Endothelial cell of umbilical vein (primary cell): Measurements from ENCODE around the gene CPT1A. TPM values are rescaled to one million over a fixed set of nuclear protein-coding genes. Genes with fewer than 3 reads are reported as not detected.

Experiments used
- BruUV-seq: library from RNA; stranded (reverse); fragments of 400-500 nt; replicated peaks from 2 replicates; lab custom pipeline; 2021; lab: Mats Ljungman, UMichigan
- CTCF ChIA-PET: fragments of 300-600, 350-600 bp; sonication (Branson Sonifier 250); formaldehyde crosslinking; loops from one replicate; lab custom pipeline; 2021; ENCODE audit warnings: antibody characterized with exemption, inconsistent platforms; lab: Charles Lee
- POLR2A ChIA-PET: fragments of 300-600, 350-600 bp; sonication (Branson Sonifier 250); formaldehyde crosslinking; loops from one replicate; lab custom pipeline; 2021; ENCODE audit warnings: antibody characterized with exemption, inconsistent platforms; lab: Charles Lee
- DNase-seq: peaks from one replicate; pipeline ENCODE4 v3.0.0-alpha.2; 2011; ENCODE audit warnings: low read depth, low spot score
- FAIRE-seq: peaks from 2 replicates; lab custom pipeline; 2011; peaks lifted over from hg19 to GRCh38; lab: Jason Lieb, UNC
- H2AFZ ChIP-seq: 2 replicates; pipeline ENCODE4 v1.6.0; 2012; ENCODE audit warnings: low read depth, low read length, control low read depth, inconsistent platforms
- H3K27ac ChIP-seq: 2 replicates; pipeline ENCODE4 v1.5.1; 2011; ENCODE audit warnings: low read depth, mild to moderate bottlenecking, control low read depth, low read length, moderate library complexity; ENCODE audit not compliant: insufficient read depth
- H3K27me3 ChIP-seq, 2 experiments: 2 replicates each; pipeline versions ENCODE4 v1.6.0 to v1.6.1; 2011; ENCODE audit warnings: low read length in 2 of 2, mixed read lengths in 1 of 2; ENCODE audit not compliant: control insufficient read depth in 2 of 2, insufficient read depth in 2 of 2
- H3K36me3 ChIP-seq, 2 experiments: 2 replicates in 1 of 2; 3 replicates in 1 of 2; pipeline ENCODE4 v1.5.1; 2011; ENCODE audit warnings: low read length in 2 of 2, mild to moderate bottlenecking in 1 of 2, moderate library complexity in 1 of 2; ENCODE audit not compliant: control insufficient read depth in 2 of 2, insufficient read depth in 2 of 2; ENCODE audit errors: extremely low read depth in 1 of 2
- H3K4me1 ChIP-seq: 3 replicates; pipeline ENCODE4 v1.5.1; 2011; ENCODE audit warnings: mild to moderate bottlenecking, low read length; ENCODE audit not compliant: control insufficient read depth, insufficient read depth; ENCODE audit errors: extremely low read depth
- H3K4me2 ChIP-seq: 2 replicates; pipeline ENCODE4 v1.6.1; 2011; ENCODE audit warnings: low read length, control low read depth, mixed read lengths; ENCODE audit not compliant: insufficient read depth
- H3K4me3 ChIP-seq, 3 experiments: fragments of 200-600 bp in 1 of 3; sonication (generic), shearing (Covaris generic) in 1 of 3; replicated peaks in 1 of 3; 2 replicates each; pipeline ENCODE4 v1.5.1; 2011 to 2016; ENCODE audit warnings: control low read depth in 3 of 3, low read length in 3 of 3, mild to moderate bottlenecking in 2 of 3, inconsistent platforms in 1 of 3, low read depth in 1 of 3, moderate library complexity in 1 of 3; ENCODE audit not compliant: insufficient read depth in 1 of 3
- H3K79me2 ChIP-seq: 2 replicates; pipeline ENCODE4 v1.6.0; 2012; ENCODE audit warnings: low read length, inconsistent platforms; ENCODE audit not compliant: control insufficient read depth, insufficient read depth
- H3K9ac ChIP-seq: replicated peaks from 2 replicates; pipeline ENCODE3; 2011; ENCODE audit warnings: low read length, control low read depth; ENCODE audit not compliant: insufficient read depth; ENCODE audit errors: extremely low read depth
- H3K9me1 ChIP-seq: replicated peaks from 3 replicates; pipeline ENCODE4 v1.6.0; 2011; ENCODE audit warnings: mild to moderate bottlenecking, low read length; ENCODE audit not compliant: control insufficient read depth, insufficient read depth; ENCODE audit errors: extremely low read depth
- H3K9me3 ChIP-seq: replicated peaks from 2 replicates; pipeline ENCODE4 v1.5.1; 2012; ENCODE audit warnings: low read length, inconsistent platforms; ENCODE audit not compliant: control insufficient read depth, insufficient read depth
- H4K20me1 ChIP-seq: replicated peaks from 2 replicates; pipeline ENCODE3; 2011; ENCODE audit warnings: mild to moderate bottlenecking, low read length; ENCODE audit not compliant: control insufficient read depth, insufficient read depth; ENCODE audit errors: extremely low read depth
- EZH2 ChIP-seq: IDR thresholded peaks from 2 replicates; pipeline ENCODE4 v1.6.1; 2012; ENCODE audit warnings: borderline replicate concordance, low read depth, mild to moderate bottlenecking, moderate library complexity, low read length, inconsistent platforms; ENCODE audit not compliant: severe bottlenecking
- GATA2 ChIP-seq: IDR thresholded peaks from 2 replicates; pipeline ENCODE4 v1.7.0; 2011; ENCODE audit warnings: low read depth, mild to moderate bottlenecking, moderate library complexity, mixed read lengths, low read length; ENCODE audit not compliant: insufficient read length, insufficient read depth
- JUN ChIP-seq: IDR thresholded peaks from 2 replicates; pipeline ENCODE4 v1.6.1; 2011; ENCODE audit warnings: borderline replicate concordance, low read depth; ENCODE audit not compliant: insufficient read length, insufficient read depth
- POLR2AphosphoS5 ChIP-seq: IDR thresholded peaks from 2 replicates; pipeline ENCODE4 v1.6.1; 2012; ENCODE audit warnings: low read depth, mild to moderate bottlenecking, control low read depth, low read length, moderate library complexity; ENCODE audit not compliant: insufficient read depth
- dilution Hi-C: fragments of 300-500 bp; cut with MboI; formaldehyde crosslinking; loops from one replicate; pipeline ENCODE4 v1.15.0; 2019; ENCODE audit warnings: low sequenced_read_pairs; ENCODE audit not compliant: extremely low pct_ligation_motif_present
- intact Hi-C: fragments of 100-400 bp; cut with micrococcal nuclease; formaldehyde crosslinking; loops from one replicate; pipeline ENCODE4 v1.10.0; 2022
- polyA plus RNA-seq, 4 experiments: library from polyadenylated mRNA; depleted of rRNA in 3 of 4; stranded (reverse) in 3 of 4; unstranded in 1 of 4; fragments of >200 nt; gene quantifications; 2 replicates each; pipeline versions ENCODE4 v1.2.1 to v1.2.3, GENCODE V29; 2011 to 2012; ENCODE audit warnings: missing spikeins in 1 of 4
- total RNA-seq: library from RNA; stranded (reverse); gene quantifications from 2 replicates; pipeline ENCODE4 v1.2.3, GENCODE V29; 2021
- TF ChIP-seq, protein P1 (sequence below), 2 donors: IDR thresholded peaks; 1 replicate in 1 of 2; 2 replicates in 1 of 2; pipeline ENCODE4 v1.5.1; 2011; ENCODE audit warnings: low read length in 2 of 2, mild to moderate bottlenecking in 2 of 2, moderate library complexity in 2 of 2, control low read depth in 1 of 2, inconsistent platforms in 1 of 2, low read depth in 1 of 2; ENCODE audit not compliant: insufficient read depth in 1 of 2; ENCODE audit errors: extremely low read depth in 1 of 2

Gene CPT1A
- total and polyA plus RNA-seq, 2 donors (not counting 3 experiments of a cell fraction or from before 2014, with no cell fraction given) = 26.3 to 62.1 TPM

DNA sequence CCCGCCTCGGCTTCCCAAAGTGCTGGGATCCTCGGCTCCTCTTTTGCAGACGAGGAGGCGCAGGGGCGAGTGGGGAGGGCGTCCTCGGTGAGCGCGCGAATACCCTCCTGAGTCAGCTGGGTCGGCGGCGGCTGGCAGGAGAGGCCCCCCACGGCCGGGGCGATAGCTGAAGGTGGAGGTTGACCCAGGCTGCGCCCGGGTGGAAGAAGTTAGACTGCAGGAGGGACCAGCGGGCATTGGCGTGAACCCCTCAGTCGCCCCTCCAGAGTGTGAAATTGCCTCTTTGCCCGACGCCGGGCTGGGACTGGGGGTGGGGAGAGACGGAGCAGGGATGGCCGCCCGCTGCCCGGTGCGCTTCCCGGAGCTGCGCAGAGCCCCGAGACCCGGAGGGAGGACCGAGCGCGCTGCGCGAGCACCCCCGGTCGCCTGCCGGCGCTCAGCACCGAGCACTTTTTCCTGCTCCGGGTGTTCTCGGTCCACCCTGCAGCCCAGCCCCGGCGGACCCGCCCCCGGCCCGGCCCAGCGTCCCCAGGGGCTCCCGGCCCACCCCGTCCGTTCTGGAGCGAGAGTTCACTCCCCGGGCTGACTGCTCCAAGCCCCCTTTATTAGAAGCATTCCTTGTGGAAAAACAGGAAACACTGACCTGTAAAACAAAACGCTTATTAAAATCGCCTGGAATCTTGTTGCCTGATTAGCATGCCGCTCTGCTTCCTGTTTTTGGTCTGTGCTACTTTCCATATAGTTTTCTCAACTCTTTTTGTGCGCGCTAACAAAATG lies 13.7 kb upstream of the CPT1A start:
- H3K4me1 ChIP-seq = peaks cover 12% of the 10 kb centered on the region
- H3K36me3 ChIP-seq = no peaks in the 10 kb centered on the region
- ChIA-PET POLR2A (no interaction called here), CTCF (interaction anchor here (1.0 to 1.5 kb wide), 6 partner anchors 12 to 38 kb away, joined by 3 to 6 read pairs (median 4); partner anchors contain the start of gene CPT1A)
- H3K9me3 ChIP-seq = no peaks in the 10 kb centered on the region
- peak overlapping the region; percentile 37 to 63 (median 49) for H3K4me3 ChIP-seq
- peak overlapping the region; percentile 17 for H3K27ac ChIP-seq
- DNase-seq (peak; percentile 88), FAIRE-seq (peak; percentile 92)
- H3K9me1 ChIP-seq = no peaks in the 10 kb centered on the region
- peak; percentile 34 for TF ChIP-seq POLR2AphosphoS5
- no peak for TF ChIP-seq JUN
- H2AFZ ChIP-seq = peak overlapping the region; percentile 97
- peaks cover 12 to 14% of the 10 kb centered on the region in 2 experiments for H3K27me3 ChIP-seq
- peak overlapping the region; percentile 69 for H3K4me2 ChIP-seq
- dilution Hi-C loops (no loop called here), intact Hi-C loops (loop anchor here (1.0 to 5.0 kb wide), 4 partner anchors 12 to 37 kb away; no protein-coding TSS in a partner anchor)
- no peaks in the 10 kb centered on the region for H4K20me1 ChIP-seq
- H3K79me2 ChIP-seq = no peaks in the 10 kb centered on the region
- H3K9ac ChIP-seq = peak overlapping the region; percentile 40
- BruUV-seq = no TSS peak

DNA sequence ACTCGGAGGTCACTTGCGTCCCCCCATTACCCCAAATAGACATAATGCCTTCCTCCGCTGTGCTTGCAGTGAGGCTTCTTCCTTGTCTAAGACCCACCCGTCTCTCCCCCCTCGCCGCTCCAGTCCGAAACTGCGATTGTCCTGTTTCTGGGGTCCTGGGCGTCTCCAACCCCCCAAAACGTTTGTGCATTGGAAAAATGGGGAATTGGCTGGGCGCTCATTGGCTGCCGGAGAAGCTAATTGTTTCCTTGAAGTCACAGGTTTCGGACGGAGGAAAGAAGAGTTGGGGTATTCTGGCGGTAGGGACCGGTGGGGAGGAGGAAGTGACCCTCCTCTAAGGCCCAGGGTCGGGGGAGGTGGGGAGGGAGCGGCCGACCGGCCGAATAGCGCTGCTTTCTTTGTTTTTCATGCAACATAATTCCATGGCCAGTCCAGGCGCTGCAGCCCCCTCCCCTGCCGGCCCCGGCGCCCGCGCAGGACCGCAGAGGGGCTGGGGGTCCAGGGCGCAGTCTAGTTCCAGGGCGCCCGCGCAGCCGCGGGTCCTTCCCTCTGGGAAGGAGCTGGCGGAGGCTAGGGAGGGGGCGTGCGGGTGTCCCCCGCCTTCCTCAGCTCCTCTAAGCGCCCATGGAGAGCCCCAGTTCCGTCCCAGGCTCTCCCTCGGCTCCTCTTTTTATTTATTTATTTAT lies 12.7 kb upstream of the CPT1A start:
- Histone ChIP-seq H2AFZ (peak overlapping the region; percentile 97), H3K27ac (no peak overlapping the region), H4K20me1 (no peaks in the 10 kb centered on the region), H3K27me3 (peaks cover 12 to 14% of the 10 kb centered on the region in 2 experiments), H3K9me1 (no peaks in the 10 kb centered on the region), H3K9me3 (no peaks in the 10 kb centered on the region), H3K4me3 (peak overlapping the region in 2 of 3 experiments; percentile 24 to 37), H3K4me2 (peak overlapping the region; percentile 69), H3K4me1 (peaks cover 12% of the 10 kb centered on the region), H3K9ac (no peak overlapping the region), H3K36me3 (no peaks in the 10 kb centered on the region), H3K79me2 (no peaks in the 10 kb centered on the region)
- FAIRE-seq (no peak), DNase-seq (no peak)
- TF ChIP-seq, protein P1, sequence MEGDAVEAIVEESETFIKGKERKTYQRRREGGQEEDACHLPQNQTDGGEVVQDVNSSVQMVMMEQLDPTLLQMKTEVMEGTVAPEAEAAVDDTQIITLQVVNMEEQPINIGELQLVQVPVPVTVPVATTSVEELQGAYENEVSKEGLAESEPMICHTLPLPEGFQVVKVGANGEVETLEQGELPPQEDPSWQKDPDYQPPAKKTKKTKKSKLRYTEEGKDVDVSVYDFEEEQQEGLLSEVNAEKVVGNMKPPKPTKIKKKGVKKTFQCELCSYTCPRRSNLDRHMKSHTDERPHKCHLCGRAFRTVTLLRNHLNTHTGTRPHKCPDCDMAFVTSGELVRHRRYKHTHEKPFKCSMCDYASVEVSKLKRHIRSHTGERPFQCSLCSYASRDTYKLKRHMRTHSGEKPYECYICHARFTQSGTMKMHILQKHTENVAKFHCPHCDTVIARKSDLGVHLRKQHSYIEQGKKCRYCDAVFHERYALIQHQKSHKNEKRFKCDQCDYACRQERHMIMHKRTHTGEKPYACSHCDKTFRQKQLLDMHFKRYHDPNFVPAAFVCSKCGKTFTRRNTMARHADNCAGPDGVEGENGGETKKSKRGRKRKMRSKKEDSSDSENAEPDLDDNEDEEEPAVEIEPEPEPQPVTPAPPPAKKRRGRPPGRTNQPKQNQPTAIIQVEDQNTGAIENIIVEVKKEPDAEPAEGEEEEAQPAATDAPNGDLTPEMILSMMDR (IDR thresholded peaks at IDR 0.05; ENCODE audit: extremely low read depth in 1 of 2, insufficient read depth in 1 of 2, low read depth in 1 of 2, low read length in 2 of 2) = no peak
- TF ChIP-seq GATA2 (no peak), EZH2 (peak; percentile 23)
- dilution Hi-C loops (no loop called here), intact Hi-C loops (loop anchor here (2.0 kb wide), 1 partner anchor 16 kb away; no protein-coding TSS in a partner anchor)
- CTCF ChIA-PET = interaction anchor here (1.0 to 1.5 kb wide), 5 partner anchors 12 to 37 kb away, joined by 3 to 6 read pairs (median 3); no protein-coding TSS in a partner anchor
- no TSS peak for BruUV-seq
- POLR2A ChIA-PET = no interaction called here
